ENCODE data around the gene SERPINB7.

SERPINB7 gene

GRCh38 chr18:63762518-63762917 is 12.7 kb upstream of the SERPINB7 start:
- H3K4me3 ChIP-seq (ENCODE audit: low read depth, low read length) = no peak overlapping the region
- no peak for TF ChIP-seq CTCF (IDR thresholded peaks at IDR 0.05; ENCODE audit: low read depth, low read length, missing control alignments)
- in situ Hi-C loops (cut with HindIII; ENCODE audit: low sequenced_read_pairs) = no loop called here
- DNase-seq (ENCODE audit: low read depth) = no peak

- no peak for DNase-seq (ENCODE audit: low read depth)
- in situ Hi-C loops (cut with HindIII; ENCODE audit: low sequenced_read_pairs) = no loop called here
- TF ChIP-seq CTCF (IDR thresholded peaks at IDR 0.05; ENCODE audit: low read depth, low read length, missing control alignments) = no peak
- H3K4me3 ChIP-seq (ENCODE audit: low read depth, low read length) = no peak overlapping the region
These were observed 11.2 kb upstream of the SERPINB7 start for GRCh38 chr18:63763831-63764600.

GRCh38 chr18:63765837-63766236 is 9.4 kb upstream of the SERPINB7 start:
- H3K4me3 ChIP-seq (ENCODE audit: low read depth, low read length) = no peak overlapping the region
- no peak for DNase-seq (ENCODE audit: low read depth)
- in situ Hi-C loops (cut with HindIII; ENCODE audit: low sequenced_read_pairs) = no loop called here
- TF ChIP-seq CTCF (IDR thresholded peaks at IDR 0.05; ENCODE audit: low read depth, low read length, missing control alignments) = no peak

GRCh38 chr18:63773551-63773950 is 1.7 kb upstream of the SERPINB7 start:
- TF ChIP-seq CTCF (IDR thresholded peaks at IDR 0.05; ENCODE audit: low read depth, low read length, missing control alignments) = no peak
- in situ Hi-C loops (cut with HindIII; ENCODE audit: low sequenced_read_pairs) = no loop called here
- no peak overlapping the region for H3K4me3 ChIP-seq (ENCODE audit: low read depth, low read length)
- no peak for DNase-seq (ENCODE audit: low read depth)

- TF ChIP-seq CTCF (IDR thresholded peaks at IDR 0.05; ENCODE audit: low read depth, low read length, missing control alignments) = no peak
- in situ Hi-C loops (cut with HindIII; ENCODE audit: low sequenced_read_pairs) = no loop called here
- DNase-seq (ENCODE audit: low read depth) = no peak
- no peak overlapping the region for H3K4me3 ChIP-seq (ENCODE audit: low read depth, low read length)
These were observed 707 bp upstream of the SERPINB7 start for GRCh38 chr18:63774511-63774910.

GRCh38 chr18:63779386-63779785 is 4.2 kb downstream of the SERPINB7 start:
- no peak for TF ChIP-seq CTCF (IDR thresholded peaks at IDR 0.05; ENCODE audit: low read depth, low read length, missing control alignments)
- no peak for DNase-seq (ENCODE audit: low read depth)
- in situ Hi-C loops (cut with HindIII; ENCODE audit: low sequenced_read_pairs) = no loop called here
- H3K4me3 ChIP-seq (ENCODE audit: low read depth, low read length) = no peak overlapping the region
